Ishikawa (cell line): ENCODE measurements around the gene TMEM132D.

Experiments used
- CEBPB ChIP-seq: IDR thresholded peaks from 2 replicates; pipeline ENCODE4 v1.6.1; 2012
- CREB1 ChIP-seq: IDR thresholded peaks from 2 replicates; pipeline ENCODE4 v1.6.1; 2012; ENCODE audit warnings: low read depth
- EP300 ChIP-seq: IDR thresholded peaks from 2 replicates; pipeline ENCODE4 v1.6.1; 2012; ENCODE audit warnings: borderline replicate concordance
- FOXM1 ChIP-seq: IDR thresholded peaks from 2 replicates; pipeline ENCODE4 v1.6.1; 2012; ENCODE audit warnings: low read depth, borderline replicate concordance
- NFIC ChIP-seq: IDR thresholded peaks from 2 replicates; pipeline ENCODE4 v1.6.1; 2012
- RAD21 ChIP-seq: IDR thresholded peaks from 2 replicates; pipeline ENCODE4 v1.6.1; 2012; ENCODE audit warnings: low read depth
- TAF1 ChIP-seq: IDR thresholded peaks from 2 replicates; pipeline ENCODE4 v1.6.1; 2012; ENCODE audit warnings: low read depth, mild to moderate bottlenecking
- TCF12 ChIP-seq: IDR thresholded peaks from 2 replicates; pipeline ENCODE4 v1.6.1; 2012; ENCODE audit warnings: low read depth
- TEAD4 ChIP-seq: IDR thresholded peaks from 2 replicates; pipeline ENCODE4 v1.6.1; 2012
- YY1 ChIP-seq: IDR thresholded peaks from 2 replicates; pipeline ENCODE4 v1.6.1; 2012; ENCODE audit warnings: low read depth
- ZBTB7A ChIP-seq: IDR thresholded peaks from 2 replicates; pipeline ENCODE4 v1.6.1; 2012; ENCODE audit warnings: low read depth
- TF ChIP-seq, protein P1 (sequence below): IDR thresholded peaks from 2 replicates; pipeline ENCODE4 v1.6.1; 2012; ENCODE audit warnings: low read depth, mild to moderate bottlenecking
- TF ChIP-seq, protein P2 (sequence below): IDR thresholded peaks from 2 replicates; pipeline ENCODE4 v1.6.1; 2012

DNA sequence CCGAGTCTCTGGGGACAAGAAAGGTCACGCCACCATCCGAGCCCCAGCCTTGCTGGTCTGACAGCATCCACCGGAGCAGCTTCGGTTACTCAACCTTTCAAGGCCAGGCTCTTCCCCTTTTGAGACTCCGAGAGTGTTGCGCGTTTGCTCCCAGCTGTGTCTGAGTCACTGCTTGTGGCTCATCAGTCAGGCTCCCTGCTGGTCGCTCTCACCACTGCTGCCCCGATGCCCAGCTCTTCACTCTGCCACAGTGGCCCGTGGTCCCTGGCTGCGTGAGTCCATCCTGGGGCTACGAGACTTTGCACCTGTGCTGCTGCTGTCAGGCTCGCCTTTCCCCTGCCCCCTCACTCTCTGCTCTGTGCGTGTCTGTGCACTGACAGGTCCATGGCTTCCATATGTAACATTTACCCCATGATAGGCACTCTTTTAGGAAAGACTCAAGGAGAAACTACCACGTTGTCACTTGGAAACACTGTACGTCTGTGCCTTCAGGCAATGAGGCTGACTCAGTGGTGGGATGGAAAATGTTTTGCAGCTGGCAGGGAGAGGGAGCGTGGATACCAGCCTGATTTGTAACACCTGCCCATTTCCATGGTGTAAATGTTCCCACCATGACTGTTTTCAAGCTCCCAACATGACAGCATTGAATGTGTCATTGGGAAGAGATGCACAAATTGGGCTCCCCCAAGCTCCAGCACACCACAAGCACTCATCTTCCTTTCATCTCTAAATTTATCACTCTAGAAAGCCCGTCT is 350.7 kb downstream of the TMEM132D start:
- TF ChIP-seq EP300 (no peak), ZBTB7A (no peak), NFIC (no peak), CREB1 (no peak), TEAD4 (no peak), TAF1 (no peak), FOXM1 (no peak), YY1 (no peak), CEBPB (no peak), RAD21 (no peak), TCF12 (no peak)
- TF ChIP-seq, protein P1, sequence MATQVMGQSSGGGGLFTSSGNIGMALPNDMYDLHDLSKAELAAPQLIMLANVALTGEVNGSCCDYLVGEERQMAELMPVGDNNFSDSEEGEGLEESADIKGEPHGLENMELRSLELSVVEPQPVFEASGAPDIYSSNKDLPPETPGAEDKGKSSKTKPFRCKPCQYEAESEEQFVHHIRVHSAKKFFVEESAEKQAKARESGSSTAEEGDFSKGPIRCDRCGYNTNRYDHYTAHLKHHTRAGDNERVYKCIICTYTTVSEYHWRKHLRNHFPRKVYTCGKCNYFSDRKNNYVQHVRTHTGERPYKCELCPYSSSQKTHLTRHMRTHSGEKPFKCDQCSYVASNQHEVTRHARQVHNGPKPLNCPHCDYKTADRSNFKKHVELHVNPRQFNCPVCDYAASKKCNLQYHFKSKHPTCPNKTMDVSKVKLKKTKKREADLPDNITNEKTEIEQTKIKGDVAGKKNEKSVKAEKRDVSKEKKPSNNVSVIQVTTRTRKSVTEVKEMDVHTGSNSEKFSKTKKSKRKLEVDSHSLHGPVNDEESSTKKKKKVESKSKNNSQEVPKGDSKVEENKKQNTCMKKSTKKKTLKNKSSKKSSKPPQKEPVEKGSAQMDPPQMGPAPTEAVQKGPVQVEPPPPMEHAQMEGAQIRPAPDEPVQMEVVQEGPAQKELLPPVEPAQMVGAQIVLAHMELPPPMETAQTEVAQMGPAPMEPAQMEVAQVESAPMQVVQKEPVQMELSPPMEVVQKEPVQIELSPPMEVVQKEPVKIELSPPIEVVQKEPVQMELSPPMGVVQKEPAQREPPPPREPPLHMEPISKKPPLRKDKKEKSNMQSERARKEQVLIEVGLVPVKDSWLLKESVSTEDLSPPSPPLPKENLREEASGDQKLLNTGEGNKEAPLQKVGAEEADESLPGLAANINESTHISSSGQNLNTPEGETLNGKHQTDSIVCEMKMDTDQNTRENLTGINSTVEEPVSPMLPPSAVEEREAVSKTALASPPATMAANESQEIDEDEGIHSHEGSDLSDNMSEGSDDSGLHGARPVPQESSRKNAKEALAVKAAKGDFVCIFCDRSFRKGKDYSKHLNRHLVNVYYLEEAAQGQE, result no peak
- TF ChIP-seq, protein P2, sequence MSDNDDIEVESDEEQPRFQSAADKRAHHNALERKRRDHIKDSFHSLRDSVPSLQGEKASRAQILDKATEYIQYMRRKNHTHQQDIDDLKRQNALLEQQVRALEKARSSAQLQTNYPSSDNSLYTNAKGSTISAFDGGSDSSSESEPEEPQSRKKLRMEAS, result no peak
